NCI-H2029 treated with DMSO at 0.1 percent for 48 hours (cell line): ENCODE results near the gene STARD9.
"Not testable (repeated sequence)": the region's sequence is repeated elsewhere in the genome, so short reads cannot be mapped to it uniquely, and the experiment has no call there.

Experiments
- DNase-seq: peaks from one replicate; lab custom pipeline; 2025; lab: John Stamatoyannopoulos, UW

STARD9 gene

DNA sequence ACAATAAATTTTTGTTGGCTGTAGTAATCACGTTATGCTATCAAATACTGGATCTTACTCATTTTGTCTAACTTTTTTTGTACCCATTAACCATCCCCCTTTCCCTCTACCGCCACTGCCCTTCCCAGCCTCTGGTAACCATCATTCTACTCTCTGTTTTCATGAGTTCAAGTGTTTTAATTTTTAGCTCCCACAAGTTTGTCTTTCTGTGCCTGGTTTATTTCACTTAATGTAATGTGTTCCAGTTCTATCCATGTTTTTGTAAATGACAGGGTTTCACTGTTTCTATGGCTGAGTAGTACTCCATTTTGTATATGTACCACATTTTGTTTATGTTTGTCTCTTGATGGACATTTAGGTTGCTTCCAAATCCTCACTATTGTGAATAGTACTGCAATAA is 52.1 kb downstream of the STARD9 start:
- no peak for DNase-seq

GRCh38 chr15:42628761-42629160 is 53.4 kb downstream of the STARD9 start:
- no peak for DNase-seq

DNA sequence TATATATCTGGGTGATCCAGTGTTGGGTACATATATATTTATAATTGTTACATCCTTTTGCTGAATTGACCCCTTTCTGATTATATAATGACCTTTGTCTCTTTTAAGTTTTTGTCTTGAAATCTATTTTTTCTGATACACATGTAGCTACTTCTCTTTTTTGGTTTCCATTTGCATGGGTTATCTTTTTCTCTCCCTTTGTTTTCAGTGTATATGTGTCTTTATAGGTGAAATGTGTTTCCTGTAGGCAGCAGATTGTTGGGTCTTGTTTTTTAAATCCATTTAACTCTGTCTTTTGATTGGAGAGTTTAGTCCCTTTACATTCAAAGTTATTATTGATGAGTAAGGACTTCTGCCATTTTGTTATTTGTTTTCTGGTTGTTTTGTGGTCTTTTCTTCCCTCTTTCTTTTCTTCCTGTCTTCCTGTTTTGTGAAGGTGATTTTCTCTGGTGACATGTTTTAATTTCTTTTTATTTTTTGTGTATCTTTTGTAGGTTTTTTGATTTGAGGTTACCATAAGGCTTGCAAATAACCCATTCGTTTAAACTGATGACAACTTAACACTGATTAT is 56.8 kb downstream of the STARD9 start:
- no peak for DNase-seq

GRCh38 chr15:42640109-42640508 is 64.7 kb downstream of the STARD9 start:
- no peak for DNase-seq

- peak; percentile 22 for DNase-seq
Measured at GRCh38 chr15:42650208-42651066, 75.0 kb downstream of the STARD9 start.

- no peak for DNase-seq
Measured at GRCh38 chr15:42665827-42666226, 90.4 kb downstream of the STARD9 start.

GRCh38 chr15:42667855-42668254 is 92.4 kb downstream of the STARD9 start:
- DNase-seq = no peak

DNA sequence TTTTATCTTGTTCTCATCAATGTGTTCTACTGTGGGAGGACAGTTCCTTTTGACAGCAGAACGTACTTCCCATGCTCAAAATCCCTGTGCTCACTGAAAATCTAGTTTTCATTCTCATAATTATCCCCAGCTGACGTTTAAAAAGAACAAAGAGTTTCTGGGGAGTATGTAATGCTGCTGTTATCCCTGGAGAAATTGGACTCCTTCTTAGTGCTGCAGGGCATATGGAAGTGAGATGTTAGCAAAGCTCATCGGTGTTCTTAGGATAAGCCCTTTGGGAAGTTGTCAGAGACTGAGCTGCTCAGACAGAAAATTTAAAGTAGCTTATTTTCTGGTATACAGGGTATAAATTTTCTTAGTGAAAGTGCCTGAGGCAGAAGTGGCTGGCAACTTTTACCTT is 95.0 kb downstream of the STARD9 start:
- DNase-seq = no peak

GRCh38 chr15:42672444-42672843 is 97.0 kb downstream of the STARD9 start:
- DNase-seq = no peak

GRCh38 chr15:42674472-42674871 is 99.1 kb downstream of the STARD9 start:
- no peak for DNase-seq

DNA sequence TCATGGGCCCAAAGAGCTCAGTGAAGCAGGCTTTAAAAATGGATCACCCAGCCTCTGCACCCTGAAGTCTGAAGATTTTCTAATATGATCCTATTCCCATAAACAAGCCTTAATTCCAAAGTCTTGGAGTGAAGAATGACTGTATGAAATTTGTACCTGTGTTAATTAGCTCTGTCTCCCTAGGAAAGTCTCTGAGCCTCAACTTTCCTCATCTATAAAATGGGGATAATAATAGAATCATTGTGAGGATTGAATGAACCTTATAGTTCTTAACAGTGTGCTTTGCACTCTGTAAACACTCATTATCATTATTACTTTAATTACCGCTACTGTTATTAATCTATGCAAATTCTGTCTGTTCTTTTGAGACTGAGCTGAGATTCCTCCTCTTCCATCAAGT is 99.6 kb downstream of the STARD9 start:
- no peak for DNase-seq

GRCh38 chr15:42679285-42680141 is 104.1 kb downstream of the STARD9 start:
- peak; percentile 33 for DNase-seq

DNA sequence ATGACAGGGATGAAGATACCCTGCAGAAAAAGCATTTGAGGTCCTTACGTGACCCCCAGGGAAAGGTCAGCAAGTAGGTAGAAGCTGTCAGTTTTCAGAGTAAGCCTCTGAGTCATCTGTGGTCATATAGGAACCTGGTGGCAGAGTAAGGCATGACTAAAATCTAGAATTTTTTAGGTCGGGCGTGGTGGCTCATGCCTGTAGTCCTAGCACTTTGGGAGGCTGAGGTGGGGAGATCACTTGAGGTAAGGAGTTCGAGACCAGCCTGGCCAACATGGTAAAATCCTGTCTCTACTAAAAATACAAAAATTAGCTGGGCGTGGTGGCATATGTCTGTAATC is 104.7 kb downstream of the STARD9 start:
- DNase-seq = not testable (repeated sequence)

DNA sequence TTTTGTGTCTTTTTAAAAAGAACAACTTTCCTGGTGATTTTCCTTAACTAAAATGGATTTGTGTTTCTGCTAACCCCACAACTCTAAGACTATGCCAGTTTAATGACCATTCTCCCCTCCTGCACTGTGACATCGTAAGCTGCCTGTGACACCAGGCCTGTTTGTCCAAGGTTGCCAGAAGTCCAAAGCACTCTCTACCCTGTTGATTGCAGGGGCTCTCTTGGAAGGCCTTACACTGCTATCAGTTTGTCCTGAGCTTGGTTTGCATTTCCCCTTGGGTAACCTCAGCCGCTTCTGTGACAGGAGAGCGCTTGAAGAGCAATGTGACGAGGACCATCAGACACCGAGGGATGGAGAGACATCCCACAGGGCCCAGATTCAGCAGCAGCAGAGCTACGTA is 105.7 kb downstream of the STARD9 start:
- DNase-seq = no peak

GRCh38 chr15:42686281-42686680 is 110.9 kb downstream of the STARD9 start:
- no peak for DNase-seq

GRCh38 chr15:42687740-42688139 is 112.3 kb downstream of the STARD9 start:
- no peak for DNase-seq

DNA sequence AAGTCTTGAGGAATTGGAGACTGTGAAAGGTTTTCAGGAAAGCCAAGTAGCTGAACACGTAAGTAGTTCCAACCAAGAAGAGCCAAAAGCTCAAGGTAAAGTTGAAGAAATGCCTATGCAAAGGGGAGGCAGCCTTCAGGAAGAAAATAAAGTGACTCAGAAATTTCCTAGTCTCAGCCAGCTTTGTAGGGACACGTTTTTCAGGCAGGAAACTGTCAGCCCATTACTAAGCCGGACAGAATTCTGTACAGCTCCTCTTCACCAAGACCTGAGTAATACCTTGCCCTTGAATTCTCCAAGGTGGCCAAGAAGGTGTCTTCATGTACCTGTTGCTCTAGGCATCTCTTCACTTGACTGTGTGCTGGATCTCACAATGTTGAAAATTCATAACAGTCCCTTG is 112.9 kb downstream of the STARD9 start:
- DNase-seq = no peak

- DNase-seq = no peak
Measured at GRCh38 chr15:42691308-42691707, 115.9 kb downstream of the STARD9 start.

DNA sequence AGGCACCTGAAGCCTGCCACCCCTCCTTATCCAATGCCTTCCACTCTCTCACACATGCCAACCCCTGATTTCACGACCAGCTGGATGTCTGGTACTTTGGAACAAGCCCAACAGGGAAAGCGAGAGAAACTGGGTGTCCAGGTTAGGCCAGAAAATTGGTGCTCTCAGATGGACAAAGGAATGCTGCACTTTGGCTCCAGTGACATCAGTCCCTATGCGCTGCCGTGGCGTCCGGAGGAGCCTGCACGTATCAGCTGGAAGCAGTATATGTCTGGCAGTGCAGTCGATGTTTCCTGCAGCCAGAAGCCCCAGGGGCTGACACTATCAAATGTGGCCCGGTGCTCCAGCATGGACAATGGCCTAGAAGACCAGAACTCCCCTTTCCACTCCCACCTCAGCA is 116.4 kb downstream of the STARD9 start:
- DNase-seq = no peak

GRCh38 chr15:42692536-42692935 is 117.1 kb downstream of the STARD9 start:
- no peak for DNase-seq

DNA sequence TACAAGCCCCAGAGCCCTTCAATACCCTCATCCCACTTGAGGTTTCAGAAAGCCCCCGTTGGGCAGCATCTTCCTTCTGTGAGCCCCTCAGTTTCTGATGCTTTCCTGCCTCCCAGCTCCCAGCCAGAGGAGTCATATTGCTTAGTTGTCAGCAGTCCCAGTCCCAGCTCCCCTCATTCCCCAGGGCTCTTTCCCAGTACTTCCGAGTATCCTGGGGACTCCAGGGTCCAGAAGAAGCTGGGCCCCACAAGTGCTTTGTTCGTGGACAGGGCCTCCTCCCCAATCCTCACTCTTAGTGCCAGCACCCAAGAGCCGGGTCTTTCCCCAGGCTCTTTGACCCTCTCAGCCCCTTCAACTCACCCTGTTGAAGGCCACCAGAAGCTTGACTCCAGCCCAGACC is 117.6 kb downstream of the STARD9 start:
- DNase-seq = no peak

GRCh38 chr15:42693496-42693895 is 118.1 kb downstream of the STARD9 start:
- no peak for DNase-seq

DNA sequence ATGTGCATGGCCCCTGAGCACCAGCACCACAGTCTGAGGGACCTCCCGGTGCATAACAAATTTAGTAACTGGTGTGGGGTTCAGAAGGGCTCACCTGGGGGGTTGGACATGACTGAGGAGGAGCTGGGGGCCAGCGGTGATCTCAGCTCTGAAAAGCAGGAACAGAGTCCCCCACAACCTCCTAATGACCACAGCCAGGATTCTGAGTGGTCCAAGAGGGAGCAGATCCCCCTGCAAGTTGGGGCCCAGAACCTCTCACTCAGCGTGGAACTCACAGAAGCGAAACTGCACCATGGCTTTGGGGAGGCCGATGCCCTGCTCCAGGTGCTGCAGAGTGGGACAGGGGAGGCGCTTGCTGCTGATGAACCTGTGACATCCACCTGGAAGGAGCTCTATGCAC is 118.5 kb downstream of the STARD9 start:
- DNase-seq = no peak
